Mesothelial cell of epicardium (in vitro differentiated cells): ENCODE measurements around the gene IPCEF1. TPM values are rescaled to one million over a fixed set of nuclear protein-coding genes. Genes with fewer than 3 reads are reported as not detected.

Source experiments
- DNase-seq, 2 experiments: peaks; one replicate each; pipeline ENCODE4 v3.0.0; 2021; ENCODE audit warnings: low spot score in 2 of 2; ENCODE audit not compliant: unreplicated experiment in 2 of 2
- H3K27ac Mint-ChIP-seq: 2 replicates; pipeline ENCODE4 v1.8.0; 2021; ENCODE audit warnings: mixed read lengths
- H3K27me3 Mint-ChIP-seq: 2 replicates; pipeline ENCODE4 v1.8.0; 2021; ENCODE audit warnings: low read depth, mixed read lengths
- H3K36me3 Mint-ChIP-seq: 2 replicates; pipeline ENCODE4 v1.8.0; 2021; ENCODE audit warnings: mixed read lengths
- H3K4me1 Mint-ChIP-seq: 2 replicates; pipeline ENCODE4 v1.8.0; 2021; ENCODE audit warnings: mixed read lengths
- H3K4me3 Mint-ChIP-seq: 2 replicates; pipeline ENCODE4 v1.8.0; 2021; ENCODE audit warnings: mild to moderate bottlenecking, moderate library complexity, mixed read lengths
- H3K9me3 Mint-ChIP-seq: 2 replicates; pipeline ENCODE4 v1.8.0; 2021; ENCODE audit warnings: mixed read lengths
- total RNA-seq: library from RNA; stranded (reverse); gene quantifications from 3 replicates; pipeline ENCODE4 v1.2.1, GENCODE V29; 2021
- TF ChIP-seq, protein P1 (sequence below): fragments of 200-600 bp; sonication (generic); IDR thresholded peaks from one replicate; pipeline ENCODE4 v1.5.0; 2021; ENCODE audit warnings: antibody characterized with exemption; ENCODE audit not compliant: unreplicated experiment

IPCEF1 gene
- total RNA-seq, 1 donor from 2014 or later = 0.76 TPM

DNA sequence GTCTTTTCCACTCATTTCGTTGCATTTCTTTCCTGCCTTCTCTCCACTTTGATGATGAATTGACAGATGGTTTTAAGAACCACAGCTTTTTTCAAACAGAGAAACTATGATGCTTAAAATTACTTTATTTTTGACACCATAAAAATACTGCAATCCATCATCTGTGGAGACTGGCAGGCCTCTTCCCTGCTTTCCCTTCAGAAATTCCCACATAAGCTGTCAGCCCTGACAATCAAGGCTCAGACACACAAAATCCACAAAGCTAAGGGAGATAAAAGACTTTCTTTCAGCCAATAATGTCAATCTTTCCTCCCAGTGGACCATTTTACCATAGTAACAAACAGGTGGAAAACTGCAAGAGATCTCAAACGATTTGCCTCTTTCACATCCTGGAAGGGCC is 82.4 kb downstream of the IPCEF1 start:
- H3K9me3 Mint-ChIP-seq = no peaks in the 10 kb centered on the region
- H3K27me3 Mint-ChIP-seq = no peaks in the 10 kb centered on the region
- H3K4me1 Mint-ChIP-seq = peaks cover 12% of the 10 kb centered on the region
- H3K36me3 Mint-ChIP-seq = no peaks in the 10 kb centered on the region
- TF ChIP-seq, protein P1, sequence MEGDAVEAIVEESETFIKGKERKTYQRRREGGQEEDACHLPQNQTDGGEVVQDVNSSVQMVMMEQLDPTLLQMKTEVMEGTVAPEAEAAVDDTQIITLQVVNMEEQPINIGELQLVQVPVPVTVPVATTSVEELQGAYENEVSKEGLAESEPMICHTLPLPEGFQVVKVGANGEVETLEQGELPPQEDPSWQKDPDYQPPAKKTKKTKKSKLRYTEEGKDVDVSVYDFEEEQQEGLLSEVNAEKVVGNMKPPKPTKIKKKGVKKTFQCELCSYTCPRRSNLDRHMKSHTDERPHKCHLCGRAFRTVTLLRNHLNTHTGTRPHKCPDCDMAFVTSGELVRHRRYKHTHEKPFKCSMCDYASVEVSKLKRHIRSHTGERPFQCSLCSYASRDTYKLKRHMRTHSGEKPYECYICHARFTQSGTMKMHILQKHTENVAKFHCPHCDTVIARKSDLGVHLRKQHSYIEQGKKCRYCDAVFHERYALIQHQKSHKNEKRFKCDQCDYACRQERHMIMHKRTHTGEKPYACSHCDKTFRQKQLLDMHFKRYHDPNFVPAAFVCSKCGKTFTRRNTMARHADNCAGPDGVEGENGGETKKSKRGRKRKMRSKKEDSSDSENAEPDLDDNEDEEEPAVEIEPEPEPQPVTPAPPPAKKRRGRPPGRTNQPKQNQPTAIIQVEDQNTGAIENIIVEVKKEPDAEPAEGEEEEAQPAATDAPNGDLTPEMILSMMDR = no peak
- no peak overlapping the region for H3K27ac Mint-ChIP-seq
- no peak for DNase-seq
- H3K4me3 Mint-ChIP-seq = no peak overlapping the region

DNA sequence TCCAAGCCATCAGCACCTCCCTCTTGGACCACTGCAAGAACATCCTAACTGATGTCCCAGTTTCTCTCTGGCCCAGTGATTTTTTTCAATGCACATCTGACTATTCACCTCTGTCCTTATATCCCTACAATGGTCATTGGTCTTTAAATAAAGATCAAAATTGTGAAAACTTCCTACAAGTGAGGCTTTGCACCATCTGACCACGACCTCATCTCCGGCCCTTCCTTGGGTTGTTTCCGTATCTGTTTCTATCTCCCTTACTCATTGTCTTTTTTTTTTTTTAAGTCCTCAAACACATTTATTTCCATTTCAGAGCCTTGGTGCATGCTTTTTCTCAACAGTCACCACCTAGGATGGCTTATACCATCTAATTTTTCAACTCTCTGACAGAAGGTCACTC is 88.1 kb downstream of the IPCEF1 start:
- Mint-ChIP-seq H3K9me3 (peaks cover 8% of the 10 kb centered on the region), H3K4me3 (no peak overlapping the region), H3K27ac (no peak overlapping the region), H3K27me3 (no peaks in the 10 kb centered on the region), H3K4me1 (peaks cover 2% of the 10 kb centered on the region), H3K36me3 (peaks cover 1% of the 10 kb centered on the region)
- no peak for DNase-seq
- TF ChIP-seq, protein P1 = no peak

DNA sequence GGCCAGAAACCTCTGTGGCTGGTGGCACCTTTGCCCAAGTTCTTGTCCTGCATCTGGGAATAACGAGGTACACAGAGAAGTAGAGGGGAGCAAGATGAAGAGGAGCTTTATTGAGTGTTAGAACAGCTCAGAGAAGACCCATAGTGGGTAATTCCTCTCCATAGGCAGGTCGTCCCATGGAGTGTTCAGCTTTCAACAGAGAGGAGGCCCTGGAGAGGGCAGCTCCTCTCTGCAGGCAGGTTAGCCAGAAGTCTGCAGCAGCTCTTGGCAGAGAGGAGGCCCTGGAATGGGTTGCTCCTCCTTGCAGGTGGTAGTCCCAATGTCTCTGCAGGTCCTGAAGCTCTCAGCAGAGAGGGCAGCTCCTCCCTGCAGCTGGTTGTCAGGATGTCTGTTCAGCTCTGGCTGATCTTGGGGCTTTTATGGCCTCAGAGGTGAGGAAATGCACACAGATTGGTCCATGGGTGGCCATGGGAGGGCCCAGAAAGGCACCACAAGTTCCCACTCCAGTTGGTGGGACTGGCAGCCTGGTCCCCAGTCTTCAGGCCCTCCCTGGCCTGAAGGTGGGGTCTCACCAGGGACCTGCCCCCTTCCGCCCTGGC is 89.0 kb downstream of the IPCEF1 start:
- Mint-ChIP-seq H3K27ac (no peak overlapping the region), H3K4me3 (no peak overlapping the region), H3K27me3 (no peaks in the 10 kb centered on the region), H3K4me1 (no peaks in the 10 kb centered on the region), H3K9me3 (peaks cover 8% of the 10 kb centered on the region), H3K36me3 (peaks cover 1% of the 10 kb centered on the region)
- no peak for DNase-seq
- TF ChIP-seq, protein P1 = no peak

DNA sequence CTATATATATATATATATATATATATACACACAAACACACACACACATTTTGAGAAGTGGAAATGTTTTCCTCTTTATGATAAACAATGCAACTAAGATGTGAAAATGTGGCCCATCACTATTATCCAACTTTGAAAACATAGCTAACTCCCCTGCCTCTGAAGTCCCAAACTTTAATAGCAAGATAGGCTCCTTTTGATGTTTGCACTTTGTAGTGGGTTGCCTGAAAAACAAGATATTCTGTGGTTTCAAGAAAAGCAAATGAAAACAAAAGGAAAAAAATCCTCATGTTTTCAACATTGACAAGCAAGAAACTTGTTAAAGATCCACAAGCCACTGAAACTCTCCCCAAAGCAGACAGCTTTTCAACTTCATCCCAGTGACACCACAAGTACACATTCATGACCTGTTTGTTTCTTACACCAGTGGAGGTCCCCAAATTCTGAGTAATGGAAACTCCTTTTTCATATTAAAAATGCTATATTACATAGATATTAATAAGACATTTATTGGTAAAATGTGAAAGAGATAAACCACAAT is 90.0 kb downstream of the IPCEF1 start:
- no peak overlapping the region for H3K4me3 Mint-ChIP-seq
- no peak for DNase-seq
- H3K27me3 Mint-ChIP-seq = no peaks in the 10 kb centered on the region
- H3K9me3 Mint-ChIP-seq = peaks cover 8% of the 10 kb centered on the region
- TF ChIP-seq, protein P1 = no peak
- H3K4me1 Mint-ChIP-seq = no peaks in the 10 kb centered on the region
- no peak overlapping the region for H3K27ac Mint-ChIP-seq
- H3K36me3 Mint-ChIP-seq = peaks cover 1% of the 10 kb centered on the region

DNA sequence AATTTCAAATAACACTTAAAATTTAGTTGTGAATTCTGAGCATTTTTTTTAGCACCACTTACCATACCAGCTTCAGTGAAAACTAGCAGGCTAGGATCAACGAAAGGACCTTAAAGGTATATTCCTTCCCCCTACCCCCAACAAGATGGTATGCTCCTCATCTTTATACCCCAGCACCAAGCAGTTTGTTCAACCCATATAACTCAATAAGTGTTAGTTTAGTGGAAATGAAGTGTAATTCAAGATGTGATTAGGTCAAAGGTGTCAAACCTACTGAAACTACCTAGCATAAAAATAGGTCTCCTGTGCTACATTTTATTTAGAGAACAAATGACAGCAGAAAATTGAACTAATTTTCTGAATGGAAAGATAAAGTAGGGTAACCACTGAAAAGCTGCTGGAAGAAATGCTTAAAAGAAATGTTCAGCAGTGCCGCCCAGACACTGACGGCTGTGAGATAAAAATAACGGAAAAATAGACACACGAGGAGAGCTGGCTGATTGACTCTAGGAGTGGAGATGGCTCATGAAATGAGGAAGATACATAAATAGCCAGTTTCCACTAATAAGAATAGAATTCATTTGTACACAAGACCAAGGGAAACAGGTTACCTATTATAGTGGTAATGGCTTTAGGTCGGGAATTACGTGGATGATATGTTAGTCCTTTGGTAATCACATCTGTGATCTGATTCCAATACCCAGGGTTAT is 94.8 kb downstream of the IPCEF1 start:
- Mint-ChIP-seq H3K4me1 (no peaks in the 10 kb centered on the region), H3K27me3 (no peaks in the 10 kb centered on the region), H3K36me3 (peaks cover 1% of the 10 kb centered on the region), H3K27ac (no peak overlapping the region), H3K9me3 (peaks cover 8% of the 10 kb centered on the region), H3K4me3 (no peak overlapping the region)
- DNase-seq = no peak
- TF ChIP-seq, protein P1 = no peak
